ENCODE results near the gene KHDC3L. TPM values are rescaled to one million over a fixed set of nuclear protein-coding genes. Genes with fewer than 3 reads are reported as not detected.

Gene KHDC3L
- total and polyA plus RNA-seq, 2 of the 13 experiments (the other 11 are each of a cell fraction or from before 2014, with no cell fraction given), result not detected

- FAIRE-seq, result no peak
- Histone ChIP-seq H3K27ac (ENCODE audit: extremely low read length, insufficient read depth, low read length) (no peak overlapping the region), H3K9ac (ENCODE audit: insufficient read depth, low read depth, low read length) (no peak overlapping the region), H3K27me3 (ENCODE audit: control insufficient read depth in 1 of 2, insufficient read depth in 2 of 2, low read length in 2 of 2) (peaks cover 0 to 4% of the 10 kb centered on the region in 2 experiments; a peak in 1 of 5 replicates), H3K36me3 (replicated peaks in 1 of 2; ENCODE audit: control insufficient read depth in 1 of 2, insufficient read depth in 2 of 2, low read length in 2 of 2) (no peaks in the 10 kb centered on the region), H3K9me3 (ENCODE audit: low read length) (no peaks in the 10 kb centered on the region), H3K4me1 (ENCODE audit: insufficient read depth, low read length) (no peaks in the 10 kb centered on the region), H3K4me3 (replicated peaks in 1 of 3; ENCODE audit: insufficient read depth in 1 of 3, low read depth in 2 of 3, low read length in 3 of 3) (no peak overlapping the region), H3K79me2 (ENCODE audit: insufficient read depth, low read length) (no peaks in the 10 kb centered on the region), H4K20me1 (ENCODE audit: insufficient read depth, low read length) (no peaks in the 10 kb centered on the region), H3K4me2 (ENCODE audit: low read depth, low read length) (no peak overlapping the region), H2AFZ (ENCODE audit: low read length) (no peak overlapping the region)
- TF ChIP-seq ATF6 (CRISPR knock-in tag; conservative IDR thresholded peaks at IDR 0.05) (no peak), NFE2 (CRISPR knock-in tag; IDR thresholded peaks at IDR 0.05) (no peak)
- no peak for ATAC-seq
- no peak for DNase-seq (ENCODE audit: low spot score)
- no TSS peak for BruUV-seq (replicated peaks)
- POLR2A ChIA-PET, result no interaction called here
- in situ Hi-C loops (cut with HindIII; ENCODE audit: extremely low pct_ligation_motif_present, low pct_unique_long_range_greater_than_20kb) (no loop called here), intact Hi-C loops (cut with micrococcal nuclease; ENCODE audit: unreplicated experiment) (no loop called here)
- CTCF ChIA-PET (ENCODE audit: low intra/inter-chr PET ratio, low total read pairs), result no interaction called here
- WGBS (ENCODE audit: low lambda C conversion rate), result 66% methylated on average over 49 of the region's 61 CpGs
These were observed 47.6 kb upstream of the KHDC3L start for GRCh38 chr6:73314577-73315492.

GRCh38 chr6:73323323-73323722, 39.1 kb upstream of the KHDC3L start:
- no peak overlapping the region for H3K9ac ChIP-seq (ENCODE audit: insufficient read depth, low read depth, low read length)
- no peaks in the 10 kb centered on the region for H4K20me1 ChIP-seq (ENCODE audit: insufficient read depth, low read length)
- no peak overlapping the region for H3K4me3 ChIP-seq (replicated peaks in 1 of 3; ENCODE audit: insufficient read depth in 1 of 3, low read depth in 2 of 3, low read length in 3 of 3)
- no peaks in the 10 kb centered on the region for H3K79me2 ChIP-seq (ENCODE audit: insufficient read depth, low read length)
- H3K9me3 ChIP-seq (ENCODE audit: low read length), result no peaks in the 10 kb centered on the region
- CTCF ChIA-PET (ENCODE audit: low intra/inter-chr PET ratio, low total read pairs), result no interaction called here
- intact Hi-C loops (cut with micrococcal nuclease; ENCODE audit: unreplicated experiment) (no loop called here), in situ Hi-C loops (cut with HindIII; ENCODE audit: extremely low pct_ligation_motif_present, low pct_unique_long_range_greater_than_20kb) (no loop called here)
- no TSS peak for BruUV-seq (replicated peaks)
- POLR2A ChIA-PET, result no interaction called here
- ATAC-seq (no peak), DNase-seq (ENCODE audit: low spot score) (no peak), FAIRE-seq (no peak)
- WGBS (ENCODE audit: low lambda C conversion rate), result 0% methylated on average over 1 of the region's 2 CpGs
- H3K4me2 ChIP-seq (ENCODE audit: low read depth, low read length), result no peak overlapping the region
- no peak overlapping the region for H3K27ac ChIP-seq (ENCODE audit: extremely low read length, insufficient read depth, low read length)
- no peaks in the 10 kb centered on the region; a peak in 1 of 5 replicates for H3K27me3 ChIP-seq (ENCODE audit: control insufficient read depth in 1 of 2, insufficient read depth in 2 of 2, low read length in 2 of 2)
- H2AFZ ChIP-seq (ENCODE audit: low read length), result no peak overlapping the region
- no peaks in the 10 kb centered on the region for H3K4me1 ChIP-seq (ENCODE audit: insufficient read depth, low read length)
- no peaks in the 10 kb centered on the region for H3K36me3 ChIP-seq (replicated peaks in 1 of 2; ENCODE audit: control insufficient read depth in 1 of 2, insufficient read depth in 2 of 2, low read length in 2 of 2)
- TF ChIP-seq ZNF468 (CRISPR knock-in tag; IDR thresholded peaks at IDR 0.05), result no peak
- no peak for TF ChIP-seq SAP130 (CRISPR knock-in tag; IDR thresholded peaks at IDR 0.05; ENCODE audit: low read depth)
- TF ChIP-seq ZNF672 (CRISPR knock-in tag; IDR thresholded peaks at IDR 0.05), result no peak
- no peak for TF ChIP-seq ZNF326 (CRISPR knock-in tag; IDR thresholded peaks at IDR 0.05; ENCODE audit: borderline replicate concordance)
- TF ChIP-seq CEBPZ (IDR thresholded peaks at IDR 0.05; ENCODE audit: low read length), result no peak
- TF ChIP-seq PPARG (CRISPR knock-in tag; conservative IDR thresholded peaks at IDR 0.05), result no peak
